IMR-90 (cell line): ENCODE data around the gene TOPORS. TPM values are rescaled to one million over a fixed set of nuclear protein-coding genes. Genes with fewer than 3 reads are reported as not detected.

Experiments
- ATAC-seq: fragments of 200-7000 bp; cut with Tn5 transposase; 2 replicates; pipeline ENCODE4 v1.9.1; 2020; ENCODE audit warnings: low read depth, mild to moderate bottlenecking, moderate library complexity
- BruUV-seq: library from RNA; stranded (reverse); fragments of 400-500 nt; replicated peaks from 2 replicates; lab custom pipeline; 2021; lab: Mats Ljungman, UMichigan
- CTCF ChIA-PET: fragments of 300-600 bp; formaldehyde crosslinking; extraction: SDS; loops from one replicate; lab custom pipeline; 2021; ENCODE audit warnings: antibody characterized with exemption; lab: Yijun Ruan, JAX
- POLR2A ChIA-PET: fragments of 300-600 bp; sonication (Branson Sonifier 250); formaldehyde crosslinking; loops from one replicate; lab custom pipeline; 2022; ENCODE audit warnings: antibody characterized with exemption; ENCODE audit not compliant: unreplicated experiment; lab: Charles Lee
- DNase-seq: peaks from one replicate; pipeline ENCODE4 v3.0.0; 2013
- H2AFZ ChIP-seq: replicated peaks from 2 replicates; pipeline ENCODE3; 2013; ENCODE audit warnings: low read length, mild to moderate bottlenecking; ENCODE audit not compliant: poor library complexity
- H2AK5ac ChIP-seq: 2 replicates; pipeline ENCODE4 v1.6.1; 2013; ENCODE audit warnings: low read depth, low read length, inconsistent platforms
- H2AK9ac ChIP-seq: replicated peaks from 2 replicates; pipeline ENCODE3; 2013; ENCODE audit warnings: mild to moderate bottlenecking, low read depth, low read length, moderate library complexity; ENCODE audit not compliant: poor library complexity
- H2BK120ac ChIP-seq: 2 replicates; pipeline ENCODE4 v1.6.1; 2013; ENCODE audit warnings: low read depth, low read length, inconsistent platforms
- H2BK15ac ChIP-seq: 3 replicates; pipeline ENCODE4 v1.6.1; 2013; ENCODE audit warnings: low read depth, low read length, inconsistent platforms
- H2BK20ac ChIP-seq: 2 replicates; pipeline ENCODE4 v1.6.1; 2013; ENCODE audit warnings: low read depth, mild to moderate bottlenecking, inconsistent platforms, low read length, moderate library complexity
- H2BK5ac ChIP-seq: 2 replicates; pipeline ENCODE4 v1.6.1; 2013; ENCODE audit warnings: mild to moderate bottlenecking, low read depth, low read length, inconsistent platforms; ENCODE audit not compliant: poor library complexity, severe bottlenecking
- H3K14ac ChIP-seq: replicated peaks from 2 replicates; pipeline ENCODE4 v1.6.1; 2013; ENCODE audit warnings: low read depth, low read length, inconsistent platforms
- H3K18ac ChIP-seq: 2 replicates; pipeline ENCODE4 v1.6.1; 2013; ENCODE audit warnings: low read depth, low read length, control low read depth
- H3K23ac ChIP-seq: 2 replicates; pipeline ENCODE4 v1.6.1; 2013; ENCODE audit warnings: low read depth, low read length, inconsistent platforms
- H3K27ac ChIP-seq: 2 replicates; pipeline ENCODE4 v1.5.1; 2013; ENCODE audit warnings: mild to moderate bottlenecking, control low read depth, low read length; ENCODE audit not compliant: insufficient read depth
- H3K27me3 ChIP-seq: 2 replicates; pipeline ENCODE4 v1.6.1; 2013; ENCODE audit warnings: low read length; ENCODE audit not compliant: control insufficient read depth, insufficient read depth
- H3K36me3 ChIP-seq: 2 replicates; pipeline ENCODE4 v1.6.1; 2013; ENCODE audit warnings: low read length, mixed read lengths; ENCODE audit not compliant: control insufficient read depth, insufficient read depth
- H3K4ac ChIP-seq: 2 replicates; pipeline ENCODE4 v1.6.1; 2013; ENCODE audit warnings: low read depth, low read length, inconsistent platforms
- H3K4me1 ChIP-seq: 2 replicates; pipeline ENCODE4 v1.6.1; 2013; ENCODE audit warnings: low read length, mixed read lengths; ENCODE audit not compliant: control insufficient read depth, insufficient read depth
- H3K4me2 ChIP-seq: 2 replicates; pipeline ENCODE4 v1.6.1; 2013; ENCODE audit warnings: low read depth, mild to moderate bottlenecking, control low read depth, low read length, moderate library complexity
- H3K4me3 ChIP-seq: 2 replicates; pipeline ENCODE4 v1.5.1; 2013; ENCODE audit warnings: low read depth, mild to moderate bottlenecking, control low read depth, low read length, moderate library complexity; ENCODE audit not compliant: insufficient read depth
- H3K56ac ChIP-seq: 2 replicates; pipeline ENCODE4 v1.6.1; 2013; ENCODE audit warnings: low read length, inconsistent platforms; ENCODE audit not compliant: insufficient read depth; ENCODE audit errors: extremely low read depth
- H3K79me1 ChIP-seq, 2 experiments: 2 replicates each; pipeline ENCODE4 v1.6.1; 2013; ENCODE audit warnings: low read length in 2 of 2, inconsistent platforms in 1 of 2, low read depth in 1 of 2
- H3K9ac ChIP-seq: 2 replicates; pipeline ENCODE4 v1.6.1; 2013; ENCODE audit warnings: low read depth, low read length, control low read depth
- H3K9me1 ChIP-seq: 2 replicates; pipeline ENCODE4 v1.6.1; 2013; ENCODE audit warnings: low read length, inconsistent platforms; ENCODE audit not compliant: insufficient read depth
- H3K9me3 ChIP-seq: 2 replicates; pipeline ENCODE4 v1.6.1; 2013; ENCODE audit warnings: low read length; ENCODE audit not compliant: control insufficient read depth, insufficient read depth
- H4K20me1 ChIP-seq: 2 replicates; pipeline ENCODE4 v1.6.1; 2013; ENCODE audit warnings: low read length, inconsistent platforms; ENCODE audit not compliant: insufficient read depth
- H4K5ac ChIP-seq: 2 replicates; pipeline ENCODE4 v1.6.1; 2013; ENCODE audit warnings: mild to moderate bottlenecking, low read depth, low read length, control low read depth
- H4K8ac ChIP-seq, 2 experiments: 2 replicates each; pipeline ENCODE4 v1.6.1; 2013; ENCODE audit warnings: low read depth in 2 of 2, low read length in 2 of 2, control low read depth in 1 of 2, inconsistent platforms in 1 of 2
- H4K91ac ChIP-seq: 2 replicates; pipeline ENCODE4 v1.6.1; 2013; ENCODE audit warnings: low read depth, low read length, inconsistent platforms; ENCODE audit not compliant: insufficient read depth
- CEBPB ChIP-seq: IDR thresholded peaks from 2 replicates; pipeline ENCODE4 v1.6.1; 2012; ENCODE audit warnings: low read depth, low read length, improper control_type of control experiment
- CTCF ChIP-seq: conservative IDR thresholded peaks from 2 replicates; pipeline ENCODE4 v1.5.1; 2012; ENCODE audit warnings: mild to moderate bottlenecking, low read depth, low read length, improper control_type of control experiment
- FOS ChIP-seq: fragments of 150-350 bp; IDR thresholded peaks from 2 replicates; pipeline ENCODE4 v1.6.1; 2016; ENCODE audit warnings: low read depth, low read length
- MAFK ChIP-seq: IDR thresholded peaks from 2 replicates; pipeline ENCODE4 v1.6.1; 2012; ENCODE audit warnings: low read depth, low read length, improper control_type of control experiment
- MAZ ChIP-seq: IDR thresholded peaks from 2 replicates; pipeline ENCODE4 v1.6.1; 2012; ENCODE audit warnings: low read depth, mild to moderate bottlenecking, low read length, improper control_type of control experiment, moderate library complexity, borderline replicate concordance
- NFE2L2 ChIP-seq: fragments of 150-350 bp; IDR thresholded peaks from 2 replicates; pipeline ENCODE4 v1.6.1; 2016; ENCODE audit warnings: low read depth, mild to moderate bottlenecking, low read length
- POLR2A ChIP-seq: IDR thresholded peaks from 2 replicates; pipeline ENCODE4 v1.6.1; 2012; ENCODE audit warnings: mild to moderate bottlenecking, low read depth, low read length
- RAD21 ChIP-seq: IDR thresholded peaks from 2 replicates; pipeline ENCODE4 v1.6.1; 2012; ENCODE audit warnings: low read length, improper control_type of control experiment
- RCOR1 ChIP-seq: IDR thresholded peaks from 2 replicates; pipeline ENCODE4 v1.6.1; 2012; ENCODE audit warnings: mild to moderate bottlenecking, low read length, improper control_type of control experiment; ENCODE audit not compliant: insufficient replicate concordance
- RFX5 ChIP-seq: IDR thresholded peaks from 2 replicates; pipeline ENCODE4 v1.8.0; 2012; ENCODE audit warnings: low read depth, mild to moderate bottlenecking, low read length, moderate library complexity
- SMC3 ChIP-seq: fragments of 150-350 bp; IDR thresholded peaks from 2 replicates; pipeline ENCODE4 v1.6.1; 2016; ENCODE audit warnings: low read depth, mild to moderate bottlenecking, antibody characterized with exemption, low read length, moderate library complexity
- USF2 ChIP-seq: fragments of 150-350 bp; IDR thresholded peaks from 2 replicates; pipeline ENCODE4 v1.6.1; 2017; ENCODE audit warnings: mild to moderate bottlenecking, antibody characterized with exemption, low read length, low read depth
- WGBS, 2 experiments: methylation state at CpG; one replicate each; pipeline versions ENCODE4 v1.1.5 to v1.1.7; 2013; ENCODE audit warnings: missing lambda C conversion rate in 2 of 2; ENCODE audit not compliant: insufficient read length in 1 of 2; ENCODE audit errors: extremely low coverage in 2 of 2; 5-methylcytosine and 5-hydroxymethylcytosine counted together
- dilution Hi-C: fragments of 300-500 bp; cut with HindIII; formaldehyde crosslinking; loops from one replicate; pipeline ENCODE4 v1.14.3; 2018; ENCODE audit warnings: low sequenced_read_pairs; ENCODE audit not compliant: unreplicated experiment
- in situ Hi-C: fragments of 300-500 bp; cut with MboI; formaldehyde crosslinking; loops from 3 replicates; pipeline ENCODE4 v1.14.3; 2019; ENCODE audit warnings: low sequenced_read_pairs, inconsistent platforms, mixed read lengths
- intact Hi-C: fragments of 100-400 bp; cut with micrococcal nuclease; formaldehyde crosslinking; loops from 2 replicates; pipeline ENCODE4 v1.10.0; 2022
- polyA plus RNA-seq, 3 experiments: library from polyadenylated mRNA; depleted of rRNA; stranded (reverse); fragments of >200 nt; gene quantifications; 2 replicates each; pipeline ENCODE4 v1.2.3, GENCODE V29; 2012; ENCODE audit warnings: low replicate concordance in 1 of 3
- total RNA-seq: library from RNA; depleted of rRNA; stranded (reverse); fragments of >200 nt; gene quantifications from 2 replicates; pipeline ENCODE4 v1.2.3, GENCODE V29; 2012

The TOPORS gene
- total and polyA plus RNA-seq, 2 of the 4 experiments (the other 2 are of a cell fraction), result 7.4 to 27.8 TPM

- Histone ChIP-seq H3K27me3 (no peaks in the 10 kb centered on the region), H4K91ac (no peak overlapping the region), H4K20me1 (peaks cover 3% of the 10 kb centered on the region; the same call in 1 of the 2 replicates), H3K4me3 (no peak overlapping the region), H2BK20ac (no peak overlapping the region), H3K9me1 (no peaks in the 10 kb centered on the region), H3K23ac (no peak overlapping the region), H4K8ac (no peak overlapping the region), H3K4ac (no peak overlapping the region), H2BK15ac (no peak overlapping the region), H3K4me2 (no peak overlapping the region), H4K5ac (no peak overlapping the region), H3K9me3 (no peaks in the 10 kb centered on the region), H3K14ac (no peak overlapping the region), H3K36me3 (peaks cover 25% of the 10 kb centered on the region), H2BK120ac (no peak overlapping the region), H3K79me1 (peaks cover 5 to 26% of the 10 kb centered on the region in 2 experiments), H2BK5ac (no peak overlapping the region), H3K27ac (no peak overlapping the region), H3K56ac (no peak overlapping the region), H3K9ac (no peak overlapping the region), H2AK9ac (no peak overlapping the region), H2AFZ (no peak overlapping the region), H3K4me1 (no peaks in the 10 kb centered on the region), H3K18ac (no peak overlapping the region), H2AK5ac (no peak overlapping the region)
- CTCF ChIA-PET, result no interaction called here
- POLR2A ChIA-PET, result no interaction called here
- no peak for ATAC-seq
- intact Hi-C loops, result loop anchor here (5.0 kb wide), 1 partner anchor 138 kb away; no protein-coding TSS in a partner anchor
- no peak for TF ChIP-seq FOS
- no peak for TF ChIP-seq CEBPB
- no peak for TF ChIP-seq RAD21
- TF ChIP-seq RFX5, result no peak
- TF ChIP-seq NFE2L2, result no peak
- no peak for TF ChIP-seq CTCF
- TF ChIP-seq USF2, result no peak
- TF ChIP-seq SMC3, result no peak
- no peak for TF ChIP-seq RCOR1
- no peak for TF ChIP-seq POLR2A
- no peak for TF ChIP-seq MAZ
- no peak for TF ChIP-seq MAFK
- WGBS, 2 experiments, result 100% methylated on average over 3 of the region's 4 CpGs; no CpG with 5 or more reads in 1 of the 2 experiments
- dilution Hi-C loops, result loop anchor here (25.0 kb wide), 1 partner anchor 133 kb away; no protein-coding TSS in a partner anchor
- DNase-seq, result no peak
- BruUV-seq, result no TSS peak
- in situ Hi-C loops, result no loop called here
Observed at GRCh38 chr9:32570262-32570661, 17.9 kb upstream of the TOPORS start.
